ENCODE measurements around the gene FIGN.

FIGN gene

DNA sequence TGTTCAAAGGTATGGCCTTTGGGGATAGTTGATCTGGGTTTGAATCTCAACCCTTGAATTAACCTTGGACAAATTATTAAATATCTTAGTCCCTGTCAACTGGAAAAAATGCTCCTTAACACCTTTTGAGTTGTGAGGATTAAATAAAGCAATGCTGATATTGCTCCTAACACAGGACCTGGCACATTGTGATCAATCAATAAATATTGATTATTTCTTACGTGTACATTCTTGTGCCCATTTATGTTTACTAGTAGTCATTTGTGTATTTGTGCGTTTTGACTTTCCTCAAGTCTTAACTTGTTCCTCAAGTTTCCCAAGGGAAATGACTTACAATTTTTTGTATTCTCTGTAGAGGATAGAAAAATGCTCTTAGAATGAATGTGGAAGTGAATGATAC lies 19.6 kb upstream of the FIGN start:
- CTCF ChIA-PET, result no interaction called here

DNA sequence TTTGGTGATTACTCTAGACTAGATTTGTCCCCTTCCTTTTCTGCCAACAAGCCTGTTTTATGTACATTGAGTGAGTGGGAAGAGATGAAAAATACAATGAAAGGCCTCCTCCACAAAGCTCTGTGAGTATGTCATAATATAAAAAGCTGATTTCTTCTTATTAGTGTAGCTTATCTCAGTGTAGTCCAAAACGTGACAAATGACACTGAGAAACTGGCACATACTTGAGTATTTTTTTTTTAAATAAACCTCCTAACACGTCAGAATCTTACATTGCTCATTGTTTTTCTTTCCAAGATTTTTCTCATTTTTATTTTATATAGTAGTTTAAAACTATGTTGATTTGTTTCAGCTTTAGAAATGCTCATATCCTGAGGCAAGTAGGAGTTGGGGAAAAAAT lies 17.9 kb upstream of the FIGN start:
- Histone ChIP-seq H3K9me3 (ENCODE audit: control extremely low read depth in 1 of 5, control insufficient read depth in 4 of 5, insufficient read depth in 2 of 5, low read depth in 1 of 5, low read length in 4 of 5) (peaks cover 0 to 1% (median 0%) of the 10 kb centered on the region in 5 experiments), H3K4me3 (ENCODE audit: control insufficient read depth in 1 of 7, extremely low read depth in 1 of 7, insufficient read depth in 4 of 7, low read depth in 2 of 7, low read length in 6 of 7) (no peak overlapping the region), H3K27me3 (replicated peaks in 2 of 5; ENCODE audit: control insufficient read depth in 4 of 5, insufficient read depth in 5 of 5, low read length in 4 of 5) (no peaks in the 10 kb centered on the region), H3K4me1 (ENCODE audit: control extremely low read depth in 1 of 4, control insufficient read depth in 4 of 4, insufficient read depth in 4 of 4, low read length in 3 of 4) (no peaks in the 10 kb centered on the region), H3K36me3 (ENCODE audit: control insufficient read depth in 4 of 4, insufficient read depth in 4 of 4, low read length in 3 of 4) (no peaks in the 10 kb centered on the region), H3K27ac (ENCODE audit: insufficient read depth in 1 of 2, low read depth in 1 of 2, low read length in 2 of 2, poor library complexity in 1 of 2, severe bottlenecking in 2 of 2) (no peak overlapping the region)
- no CpG with 5 or more reads among the region's 2 CpGs for WGBS (ENCODE audit: insufficient coverage)
- no peak for DNase-seq
- POLR2A ChIA-PET, result no interaction called here
- CTCF ChIA-PET, result no interaction called here

More for the DNA sequence above, 19.6 kb upstream of the FIGN start:
- no peaks in the 10 kb centered on the region for H3K36me3 ChIP-seq (ENCODE audit: control insufficient read depth in 4 of 4, insufficient read depth in 4 of 4, low read length in 3 of 4)
- H3K27me3 ChIP-seq (replicated peaks in 2 of 5; ENCODE audit: control insufficient read depth in 4 of 5, insufficient read depth in 5 of 5, low read length in 4 of 5), result no peaks in the 10 kb centered on the region
- POLR2A ChIA-PET, result no interaction called here
- no CpG with 5 or more reads among the region's 2 CpGs for whole genome bisulfite sequencing (ENCODE audit: insufficient coverage)
- H3K4me3 ChIP-seq (ENCODE audit: control insufficient read depth in 1 of 7, extremely low read depth in 1 of 7, insufficient read depth in 4 of 7, low read depth in 2 of 7, low read length in 6 of 7), result no peak overlapping the region
- peaks cover 0 to 1% (median 0%) of the 10 kb centered on the region in 5 experiments for H3K9me3 ChIP-seq (ENCODE audit: control extremely low read depth in 1 of 5, control insufficient read depth in 4 of 5, insufficient read depth in 2 of 5, low read depth in 1 of 5, low read length in 4 of 5)
- no peak overlapping the region for H3K27ac ChIP-seq (ENCODE audit: insufficient read depth in 1 of 2, low read depth in 1 of 2, low read length in 2 of 2, poor library complexity in 1 of 2, severe bottlenecking in 2 of 2)
- DNase-seq, result no peak
- H3K4me1 ChIP-seq (ENCODE audit: control extremely low read depth in 1 of 4, control insufficient read depth in 4 of 4, insufficient read depth in 4 of 4, low read length in 3 of 4), result no peaks in the 10 kb centered on the region

DNA sequence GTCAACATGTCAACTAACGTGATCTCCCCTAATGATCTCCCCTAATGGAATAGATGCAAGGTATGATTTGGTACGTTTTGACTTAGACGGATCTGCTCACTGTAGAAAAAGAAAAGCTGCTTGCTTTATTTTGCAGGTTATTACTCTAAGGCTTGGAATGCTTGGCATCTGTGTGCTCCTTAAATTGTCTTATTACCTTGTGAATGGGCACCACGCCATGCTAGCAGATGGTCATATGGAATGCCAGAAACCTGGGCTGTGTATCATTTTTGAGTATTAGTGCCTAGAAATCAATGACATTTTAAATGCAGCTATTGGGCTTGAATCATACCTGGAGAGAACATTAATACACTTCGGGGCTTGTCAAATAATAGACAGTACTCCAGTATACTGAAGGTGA lies 16.5 kb upstream of the FIGN start:
- H3K27ac ChIP-seq (ENCODE audit: insufficient read depth in 1 of 2, low read depth in 1 of 2, low read length in 2 of 2, poor library complexity in 1 of 2, severe bottlenecking in 2 of 2), result no peak overlapping the region
- 100% methylated on average over 2 of the region's 5 CpGs for WGBS (ENCODE audit: insufficient coverage)
- ChIA-PET POLR2A (no interaction called here), CTCF (no interaction called here)
- no peak overlapping the region for H3K4me3 ChIP-seq (ENCODE audit: control insufficient read depth in 1 of 7, extremely low read depth in 1 of 7, insufficient read depth in 4 of 7, low read depth in 2 of 7, low read length in 6 of 7)
- H3K9me3 ChIP-seq (ENCODE audit: control extremely low read depth in 1 of 5, control insufficient read depth in 4 of 5, insufficient read depth in 2 of 5, low read depth in 1 of 5, low read length in 4 of 5), result peaks cover 0 to 1% (median 0%) of the 10 kb centered on the region in 5 experiments
- H3K27me3 ChIP-seq (replicated peaks in 2 of 5; ENCODE audit: control insufficient read depth in 4 of 5, insufficient read depth in 5 of 5, low read length in 4 of 5), result no peaks in the 10 kb centered on the region
- no peaks in the 10 kb centered on the region for H3K4me1 ChIP-seq (ENCODE audit: control extremely low read depth in 1 of 4, control insufficient read depth in 4 of 4, insufficient read depth in 4 of 4, low read length in 3 of 4)
- H3K36me3 ChIP-seq (ENCODE audit: control insufficient read depth in 4 of 4, insufficient read depth in 4 of 4, low read length in 3 of 4), result no peaks in the 10 kb centered on the region
- no peak for DNase-seq

DNA sequence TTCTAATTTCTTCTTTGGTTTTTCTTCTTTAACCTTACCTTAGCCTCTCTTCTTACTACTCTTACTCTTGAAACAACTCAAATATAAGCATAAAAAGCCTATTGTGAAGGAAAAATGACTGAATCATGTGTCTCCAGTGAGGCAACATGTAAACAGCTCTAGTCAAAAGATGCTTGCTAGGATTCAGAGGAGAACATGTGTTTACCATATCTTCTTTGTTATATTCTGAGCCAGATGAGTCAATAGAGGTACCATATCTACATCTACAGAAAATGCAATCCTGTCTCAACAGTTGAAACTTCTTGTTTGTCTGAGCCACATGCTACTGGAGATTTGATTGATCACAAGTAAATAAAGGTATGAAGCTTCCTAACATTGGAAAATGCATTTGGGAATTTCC lies 15.9 kb upstream of the FIGN start:
- no peaks in the 10 kb centered on the region for H3K36me3 ChIP-seq (ENCODE audit: control insufficient read depth in 4 of 4, insufficient read depth in 4 of 4, low read length in 3 of 4)
- no peak overlapping the region for H3K27ac ChIP-seq (ENCODE audit: insufficient read depth in 1 of 2, low read depth in 1 of 2, low read length in 2 of 2, poor library complexity in 1 of 2, severe bottlenecking in 2 of 2)
- POLR2A ChIA-PET, result no interaction called here

DNA sequence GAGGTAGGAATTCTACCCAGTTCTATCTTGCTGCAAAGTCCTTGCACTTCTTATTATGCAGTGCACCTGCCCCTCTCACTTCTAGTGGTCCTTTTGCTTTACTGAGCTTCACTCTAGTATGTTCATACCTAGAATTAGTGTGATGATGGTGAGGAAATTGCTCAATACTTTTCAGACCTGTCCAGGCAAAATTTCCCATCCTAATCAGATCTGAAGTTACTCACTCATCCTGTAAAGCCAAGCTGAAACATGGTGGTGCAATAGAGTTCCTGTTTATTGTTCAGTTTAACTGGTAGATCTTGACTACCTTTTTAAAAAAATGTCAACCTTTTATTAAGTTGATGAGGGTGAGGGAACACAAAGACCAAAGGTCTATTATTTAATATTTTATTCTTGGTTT lies 12.6 kb upstream of the FIGN start:
- ChIA-PET POLR2A (no interaction called here), CTCF (no interaction called here)
- Histone ChIP-seq H3K27ac (ENCODE audit: insufficient read depth in 1 of 2, low read depth in 1 of 2, low read length in 2 of 2, poor library complexity in 1 of 2, severe bottlenecking in 2 of 2) (no peak overlapping the region), H3K4me1 (ENCODE audit: control extremely low read depth in 1 of 4, control insufficient read depth in 4 of 4, insufficient read depth in 4 of 4, low read length in 3 of 4) (no peaks in the 10 kb centered on the region), H3K9me3 (ENCODE audit: control extremely low read depth in 1 of 5, control insufficient read depth in 4 of 5, insufficient read depth in 2 of 5, low read depth in 1 of 5, low read length in 4 of 5) (peaks cover 0 to 3% (median 0%) of the 10 kb centered on the region in 5 experiments), H3K36me3 (ENCODE audit: control insufficient read depth in 4 of 4, insufficient read depth in 4 of 4, low read length in 3 of 4) (no peaks in the 10 kb centered on the region), H3K27me3 (replicated peaks in 2 of 5; ENCODE audit: control insufficient read depth in 4 of 5, insufficient read depth in 5 of 5, low read length in 4 of 5) (peaks cover 0 to 2% (median 0%) of the 10 kb centered on the region in 5 experiments), H3K4me3 (ENCODE audit: control insufficient read depth in 1 of 7, extremely low read depth in 1 of 7, insufficient read depth in 4 of 7, low read depth in 2 of 7, low read length in 6 of 7) (no peak overlapping the region)
- no peak for DNase-seq

More for the DNA sequence above, 15.9 kb upstream of the FIGN start:
- CTCF ChIA-PET, result no interaction called here
- no peak overlapping the region for H3K4me3 ChIP-seq (ENCODE audit: control insufficient read depth in 1 of 7, extremely low read depth in 1 of 7, insufficient read depth in 4 of 7, low read depth in 2 of 7, low read length in 6 of 7)
- no peaks in the 10 kb centered on the region for H3K4me1 ChIP-seq (ENCODE audit: control extremely low read depth in 1 of 4, control insufficient read depth in 4 of 4, insufficient read depth in 4 of 4, low read length in 3 of 4)
- no peak for DNase-seq
- peaks cover 0 to 2% (median 0%) of the 10 kb centered on the region in 5 experiments for H3K27me3 ChIP-seq (replicated peaks in 2 of 5; ENCODE audit: control insufficient read depth in 4 of 5, insufficient read depth in 5 of 5, low read length in 4 of 5)
- peaks cover 0 to 3% (median 0%) of the 10 kb centered on the region in 5 experiments for H3K9me3 ChIP-seq (ENCODE audit: control extremely low read depth in 1 of 5, control insufficient read depth in 4 of 5, insufficient read depth in 2 of 5, low read depth in 1 of 5, low read length in 4 of 5)

DNA sequence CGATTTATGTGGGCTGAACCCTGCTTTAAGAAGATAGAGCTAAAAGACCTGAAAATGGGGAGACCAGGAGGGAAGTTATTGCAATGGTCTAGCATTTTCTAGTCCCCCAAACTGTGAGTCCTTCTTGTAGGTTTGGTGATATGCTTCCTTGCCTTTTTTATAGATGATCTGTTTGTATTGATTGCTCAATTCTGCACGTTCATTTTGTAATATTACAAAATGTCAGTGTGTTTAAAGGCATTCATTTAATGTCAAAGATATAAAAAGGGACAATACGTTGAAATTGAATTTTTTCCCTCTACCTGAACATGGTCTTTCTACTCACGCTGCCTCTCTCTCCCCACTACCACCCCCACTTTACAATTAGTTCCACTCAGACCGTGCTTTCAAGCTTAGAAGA lies 5.6 kb upstream of the FIGN start:
- ChIA-PET POLR2A (no interaction called here), CTCF (no interaction called here)
- Histone ChIP-seq H3K4me1 (ENCODE audit: control extremely low read depth in 1 of 4, control insufficient read depth in 4 of 4, insufficient read depth in 4 of 4, low read length in 3 of 4) (peaks cover 0 to 7% (median 3%) of the 10 kb centered on the region in 4 experiments), H3K27me3 (replicated peaks in 2 of 5; ENCODE audit: control insufficient read depth in 4 of 5, insufficient read depth in 5 of 5, low read length in 4 of 5) (peaks cover 7 to 38% (median 17%) of the 10 kb centered on the region in 5 experiments), H3K9me3 (ENCODE audit: control extremely low read depth in 1 of 5, control insufficient read depth in 4 of 5, insufficient read depth in 2 of 5, low read depth in 1 of 5, low read length in 4 of 5) (no peaks in the 10 kb centered on the region), H3K27ac (ENCODE audit: insufficient read depth in 1 of 2, low read depth in 1 of 2, low read length in 2 of 2, poor library complexity in 1 of 2, severe bottlenecking in 2 of 2) (no peak overlapping the region), H3K36me3 (ENCODE audit: control insufficient read depth in 4 of 4, insufficient read depth in 4 of 4, low read length in 3 of 4) (no peaks in the 10 kb centered on the region), H3K4me3 (ENCODE audit: control insufficient read depth in 1 of 7, extremely low read depth in 1 of 7, insufficient read depth in 4 of 7, low read depth in 2 of 7, low read length in 6 of 7) (no peak overlapping the region)
- WGBS (ENCODE audit: insufficient coverage), result 100% methylated on average over 1 of the region's 5 CpGs
- no peak for DNase-seq

DNA sequence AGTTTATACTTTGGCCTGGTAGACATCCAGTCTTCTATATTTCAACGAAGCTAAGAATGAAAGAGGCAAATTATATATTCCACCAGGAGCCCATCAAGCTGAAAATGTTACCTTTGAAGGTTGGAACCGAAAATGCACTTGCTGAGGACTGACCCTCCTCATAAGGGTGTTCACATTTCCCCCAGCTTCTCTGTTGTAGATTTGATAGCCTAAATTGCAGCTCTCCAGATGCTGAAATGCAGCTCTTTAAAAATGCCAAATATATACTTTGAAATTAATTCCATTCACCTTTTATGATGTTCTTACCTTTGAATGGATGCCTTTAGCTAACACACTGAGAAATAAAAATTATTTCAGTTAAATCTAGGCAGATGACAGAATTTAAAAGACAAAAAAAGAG lies 1.8 kb upstream of the FIGN start:
- WGBS (ENCODE audit: insufficient coverage), result 92% methylated on average over 2 of the region's 2 CpGs
- no peak overlapping the region for H3K4me3 ChIP-seq (ENCODE audit: control insufficient read depth in 1 of 7, extremely low read depth in 1 of 7, insufficient read depth in 4 of 7, low read depth in 2 of 7, low read length in 6 of 7)
- DNase-seq, result no peak
- peaks cover 4 to 18% (median 9%) of the 10 kb centered on the region in 4 experiments for H3K4me1 ChIP-seq (ENCODE audit: control extremely low read depth in 1 of 4, control insufficient read depth in 4 of 4, insufficient read depth in 4 of 4, low read length in 3 of 4)
- H3K36me3 ChIP-seq (ENCODE audit: control insufficient read depth in 4 of 4, insufficient read depth in 4 of 4, low read length in 3 of 4), result no peaks in the 10 kb centered on the region
- peaks cover 17 to 69% (median 35%) of the 10 kb centered on the region in 5 experiments for H3K27me3 ChIP-seq (replicated peaks in 2 of 5; ENCODE audit: control insufficient read depth in 4 of 5, insufficient read depth in 5 of 5, low read length in 4 of 5)
- H3K9me3 ChIP-seq (ENCODE audit: control extremely low read depth in 1 of 5, control insufficient read depth in 4 of 5, insufficient read depth in 2 of 5, low read depth in 1 of 5, low read length in 4 of 5), result no peaks in the 10 kb centered on the region
- no peak overlapping the region for H3K27ac ChIP-seq (ENCODE audit: insufficient read depth in 1 of 2, low read depth in 1 of 2, low read length in 2 of 2, poor library complexity in 1 of 2, severe bottlenecking in 2 of 2)
- ChIA-PET CTCF (no interaction called here), POLR2A (no interaction called here)

DNA sequence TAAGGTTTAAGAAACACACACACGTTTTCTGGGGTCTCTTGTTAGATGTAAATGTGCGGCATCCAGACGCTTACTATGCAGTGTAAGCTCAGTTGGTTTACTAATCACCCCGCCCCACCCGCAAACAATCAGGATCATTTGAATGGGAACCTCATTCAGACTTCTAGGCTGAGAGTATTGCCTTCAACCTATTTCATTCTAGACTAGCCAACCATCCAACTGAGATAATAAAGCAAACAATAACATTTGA lies 1.3 kb upstream of the FIGN start:
- Histone ChIP-seq H3K4me3 (ENCODE audit: control insufficient read depth in 1 of 7, extremely low read depth in 1 of 7, insufficient read depth in 4 of 7, low read depth in 2 of 7, low read length in 6 of 7) (peak overlapping the region in 2 of 7 experiments; percentile 81 to 85), H3K27ac (ENCODE audit: insufficient read depth in 1 of 2, low read depth in 1 of 2, low read length in 2 of 2, poor library complexity in 1 of 2, severe bottlenecking in 2 of 2) (no peak overlapping the region), H3K9me3 (ENCODE audit: control extremely low read depth in 1 of 5, control insufficient read depth in 4 of 5, insufficient read depth in 2 of 5, low read depth in 1 of 5, low read length in 4 of 5) (no peaks in the 10 kb centered on the region), H3K4me1 (ENCODE audit: control extremely low read depth in 1 of 4, control insufficient read depth in 4 of 4, insufficient read depth in 4 of 4, low read length in 3 of 4) (peaks cover 4 to 18% (median 9%) of the 10 kb centered on the region in 4 experiments), H3K27me3 (replicated peaks in 2 of 5; ENCODE audit: control insufficient read depth in 4 of 5, insufficient read depth in 5 of 5, low read length in 4 of 5) (peaks cover 17 to 69% (median 35%) of the 10 kb centered on the region in 5 experiments), H3K36me3 (ENCODE audit: control insufficient read depth in 4 of 4, insufficient read depth in 4 of 4, low read length in 3 of 4) (no peaks in the 10 kb centered on the region)
- ChIA-PET CTCF (no interaction called here), POLR2A (no interaction called here)
- no peak for DNase-seq
- 5% methylated on average over 5 of the region's 5 CpGs for WGBS (ENCODE audit: insufficient coverage)
